ENCODE results near the gene SPDYE16.
"Not testable (repeated sequence)": the region's sequence is repeated elsewhere in the genome, so short reads cannot be mapped to it uniquely, and the experiment has no call there.

SPDYE16 gene, protein sequence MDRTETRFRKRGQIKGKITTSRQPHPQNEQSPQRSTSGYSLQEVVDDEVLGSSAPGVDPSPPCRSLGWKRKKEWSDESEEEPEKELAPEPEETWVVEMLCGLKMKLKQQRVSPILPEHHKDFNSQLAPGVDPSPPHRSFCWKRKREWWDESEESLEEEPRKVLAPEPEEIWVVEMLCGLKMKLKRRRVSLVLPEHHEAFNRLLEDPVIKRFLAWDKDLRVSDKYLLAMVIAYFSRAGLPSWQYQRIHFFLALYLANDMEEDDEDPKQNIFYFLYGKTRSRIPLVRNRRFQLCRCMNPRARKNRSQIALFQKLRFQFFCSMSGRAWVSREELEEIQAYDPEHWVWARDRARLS

GRCh38 chr7:76543197-76543596 lies at the start of gene SPDYE16:
SPDYE16 (minus strand) TSS chr7:76543297; CDS start chr7:76541459, 1,838 bp downstream.
- DNase-seq (ENCODE audit: low read depth) = not testable (repeated sequence)

- not testable (repeated sequence) for DNase-seq (ENCODE audit: low read depth)
Observed at GRCh38 chr7:76592694-76593093, 49.6 kb upstream of the SPDYE16 start.

DNA sequence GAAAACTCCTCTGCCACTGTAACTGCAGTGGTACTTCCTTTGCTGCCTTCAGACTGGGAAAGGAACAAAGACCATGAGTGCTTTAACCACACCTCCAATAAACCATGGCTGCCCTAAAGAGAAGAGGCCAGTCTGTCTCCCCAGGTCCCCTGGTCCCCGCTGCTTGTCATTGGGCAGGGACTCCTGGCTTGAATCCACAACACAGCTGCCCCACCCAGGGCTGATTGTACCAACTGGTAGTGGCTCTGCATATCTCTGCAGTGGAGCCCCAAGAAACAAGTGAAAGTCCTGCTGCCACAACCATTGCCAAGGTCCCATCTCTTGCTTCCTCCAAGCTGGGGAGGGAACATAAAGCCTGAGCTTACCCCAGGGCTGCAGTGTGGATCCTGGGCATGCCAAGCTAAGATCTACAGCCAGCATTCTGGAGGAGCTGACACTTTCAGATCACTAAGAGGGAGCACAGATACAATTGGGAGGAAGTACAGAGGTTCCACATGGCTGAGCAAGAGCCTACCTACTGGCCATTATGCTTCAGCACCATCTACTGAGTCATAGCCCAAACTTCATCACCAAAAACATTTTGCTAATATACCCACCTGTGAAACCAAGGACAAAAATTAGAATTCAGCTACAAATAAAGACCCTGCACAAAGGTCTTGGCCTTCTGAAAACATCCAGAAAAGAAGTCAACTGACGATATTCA lies 48.7 kb upstream of the SPDYE16 start:
- not testable (repeated sequence) for DNase-seq (ENCODE audit: low read depth)

GRCh38 chr7:76591033-76591432 lies 47.9 kb upstream of the SPDYE16 start:
- DNase-seq (ENCODE audit: low read depth) = not testable (repeated sequence)

- DNase-seq (ENCODE audit: low read depth) = not testable (repeated sequence)
Observed at GRCh38 chr7:76588586-76588985, 45.5 kb upstream of the SPDYE16 start.

DNA sequence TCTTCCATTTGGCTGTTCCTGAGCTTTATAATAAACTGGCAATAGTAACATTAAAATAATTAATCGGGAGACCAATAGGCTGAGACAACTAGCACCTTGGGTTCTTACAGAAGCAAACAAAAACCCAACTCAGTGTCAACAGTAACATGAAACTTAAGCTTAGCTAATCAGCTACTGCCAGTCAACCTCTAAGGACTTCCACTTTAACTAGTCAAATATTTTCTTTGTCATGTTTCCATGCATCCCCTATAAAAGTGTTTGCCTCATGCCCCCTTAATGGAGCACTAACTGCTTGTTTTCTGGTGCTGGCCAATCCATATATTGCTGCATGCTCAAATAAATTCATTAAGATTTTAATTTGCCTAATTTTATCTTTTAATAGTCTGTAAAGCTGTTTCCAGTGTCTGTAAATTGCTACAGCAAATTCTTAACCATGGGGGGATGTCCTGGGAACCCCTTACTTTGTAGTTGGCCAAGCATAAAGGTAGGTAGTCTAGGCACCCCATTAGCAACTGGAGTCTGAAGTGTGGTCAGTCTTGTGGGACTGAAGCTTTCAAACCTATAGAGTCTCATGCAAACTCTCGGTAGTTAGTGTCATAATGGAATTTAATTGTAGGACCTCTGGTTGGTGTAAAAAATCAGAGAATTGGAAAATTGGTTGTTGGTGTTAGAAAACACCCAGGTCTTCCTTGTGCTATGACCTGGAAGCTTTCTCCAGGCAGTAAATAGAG lies 43.7 kb upstream of the SPDYE16 start:
- DNase-seq (ENCODE audit: low read depth) = not testable (repeated sequence)

DNA sequence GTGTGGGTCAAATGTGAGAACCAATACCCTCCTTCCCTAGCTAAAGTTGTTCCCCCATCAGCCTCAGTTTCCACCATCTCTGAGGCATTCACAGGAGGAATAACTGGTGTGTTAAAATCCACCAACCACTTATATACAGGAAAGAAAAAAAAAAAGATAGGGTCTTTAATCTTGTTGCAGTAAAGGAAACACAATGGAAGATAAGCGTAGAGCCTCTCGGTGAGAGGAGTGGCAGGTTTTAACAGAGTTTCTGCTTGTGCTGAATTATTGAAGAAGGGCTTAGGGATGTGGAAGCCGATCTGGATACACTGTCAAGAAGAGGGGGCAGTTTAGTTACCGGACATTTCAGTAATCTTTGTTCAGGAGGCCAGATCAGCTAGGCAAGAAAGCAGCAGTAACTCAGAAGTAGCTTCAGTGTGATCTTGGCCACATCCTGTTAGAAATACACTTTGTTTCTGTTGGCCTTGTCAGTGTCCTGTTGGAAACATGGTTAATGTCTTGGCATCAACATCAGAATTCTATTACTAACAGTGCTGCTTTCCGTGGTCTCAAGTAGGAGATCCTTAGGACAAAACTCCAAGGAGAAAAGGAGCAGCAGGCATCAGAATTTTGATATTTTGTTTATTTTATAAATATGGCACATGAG lies 40.7 kb upstream of the SPDYE16 start:
- DNase-seq (ENCODE audit: low read depth) = peak; percentile 54

- DNase-seq (ENCODE audit: low read depth) = peak; percentile 74
Observed at GRCh38 chr7:76582848-76583631, 39.9 kb upstream of the SPDYE16 start.

DNA sequence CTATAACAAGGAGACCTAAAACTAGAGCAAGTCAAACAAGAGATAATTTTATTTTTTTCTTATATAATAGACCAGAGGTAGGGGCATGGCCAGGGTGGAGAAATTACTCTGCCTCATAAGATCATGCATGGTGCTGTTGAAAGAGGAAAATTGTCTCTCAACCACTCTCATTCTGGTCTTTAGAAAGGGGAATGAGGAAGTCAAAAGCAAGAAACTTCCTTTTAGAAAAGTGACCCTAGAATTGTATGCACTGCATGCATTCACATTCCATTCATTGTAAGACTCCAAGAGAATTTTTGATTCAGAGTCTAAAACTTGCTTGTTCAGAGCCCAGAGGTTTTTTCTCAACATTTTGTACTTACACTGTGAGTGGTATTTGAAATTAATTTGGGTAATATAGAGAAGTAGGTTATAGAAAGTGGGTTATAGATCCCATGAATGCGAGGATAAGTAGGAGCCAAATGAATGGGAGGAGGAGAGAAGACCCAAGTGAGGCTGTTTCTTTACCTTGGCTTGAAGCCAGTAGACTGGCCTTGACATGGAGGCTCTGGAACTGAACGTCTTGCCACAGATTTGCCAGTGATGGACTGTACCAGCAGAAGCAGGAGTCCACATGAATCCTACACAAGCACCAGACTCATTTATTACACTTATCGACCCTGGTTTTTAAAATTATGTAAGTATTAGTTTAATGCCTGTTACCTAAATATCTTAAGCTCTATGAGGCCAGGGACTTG lies 33.0 kb upstream of the SPDYE16 start:
- not testable (repeated sequence) for DNase-seq (ENCODE audit: low read depth)

GRCh38 chr7:76575431-76575830 lies 32.3 kb upstream of the SPDYE16 start:
- DNase-seq (ENCODE audit: low read depth) = not testable (repeated sequence)

- DNase-seq (ENCODE audit: low read depth) = not testable (repeated sequence)
Observed at GRCh38 chr7:76572296-76572695, 29.2 kb upstream of the SPDYE16 start.

DNA sequence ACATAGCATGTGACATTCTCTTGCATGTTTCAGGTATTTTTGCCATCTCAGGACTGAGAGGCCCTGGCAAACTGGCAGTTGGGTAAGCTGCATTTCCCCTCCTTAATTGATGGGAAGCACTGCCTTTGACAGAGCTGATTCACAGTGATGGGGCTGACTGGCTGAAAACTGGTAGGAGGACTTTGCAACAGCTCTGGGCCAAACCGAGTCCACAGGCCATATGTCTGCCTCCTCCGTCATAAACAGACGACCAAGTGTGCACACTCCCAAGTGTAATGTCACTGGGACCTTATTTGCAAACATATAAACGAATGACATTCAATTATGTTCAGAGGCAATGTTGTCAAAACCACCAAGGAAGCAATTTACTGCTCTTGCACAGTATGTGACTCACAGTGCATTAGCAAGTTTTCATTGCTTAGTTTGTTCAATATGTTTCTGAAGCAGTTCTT lies 27.3 kb upstream of the SPDYE16 start:
- not testable (repeated sequence) for DNase-seq (ENCODE audit: low read depth)

GRCh38 chr7:76568742-76569141 lies 25.6 kb upstream of the SPDYE16 start:
- peak; percentile 44 for DNase-seq (ENCODE audit: low read depth)

DNA sequence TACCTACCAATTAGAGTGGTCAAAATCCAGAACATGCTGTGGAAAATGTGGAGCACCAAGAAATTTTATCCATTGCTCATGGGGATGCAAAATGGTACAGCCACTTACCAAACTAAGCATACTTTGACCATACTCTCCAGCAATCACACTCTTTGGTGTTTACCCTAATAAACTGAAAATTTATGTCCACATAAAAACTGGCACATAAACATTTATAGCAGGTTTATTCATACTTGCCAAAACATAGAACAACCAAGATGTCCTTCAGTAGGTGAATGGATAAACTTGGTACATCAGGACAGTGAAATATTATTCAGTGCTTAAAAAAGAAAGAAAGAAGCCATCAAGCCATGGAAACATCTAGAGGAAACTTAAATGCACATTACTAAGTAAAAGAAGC lies 24.7 kb upstream of the SPDYE16 start:
- not testable (repeated sequence) for DNase-seq (ENCODE audit: low read depth)

GRCh38 chr7:76567311-76567710 lies 24.2 kb upstream of the SPDYE16 start:
- not testable (repeated sequence) for DNase-seq (ENCODE audit: low read depth)

GRCh38 chr7:76565001-76565400 lies 21.9 kb upstream of the SPDYE16 start:
- not testable (repeated sequence) for DNase-seq (ENCODE audit: low read depth)

DNA sequence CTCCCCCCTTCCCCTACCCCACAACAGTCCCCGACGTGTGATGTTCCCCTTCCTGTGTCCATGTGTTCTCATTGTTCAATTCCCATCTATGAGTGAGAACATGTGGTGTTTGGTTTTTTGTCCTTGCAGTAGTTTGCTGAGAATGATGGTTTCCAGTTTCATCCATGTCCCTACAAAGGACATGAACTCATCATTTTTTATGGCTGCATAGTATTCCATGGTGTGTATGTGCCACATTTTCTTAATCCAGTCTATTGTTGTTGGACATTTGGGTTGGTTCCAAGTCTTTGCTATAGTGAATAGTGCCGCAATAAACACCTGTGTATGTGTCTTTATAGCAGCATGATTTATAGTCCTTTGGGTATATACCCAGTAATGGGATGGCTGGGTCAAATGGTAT lies 18.2 kb upstream of the SPDYE16 start:
- not testable (repeated sequence) for DNase-seq (ENCODE audit: low read depth)

- not testable (repeated sequence) for DNase-seq (ENCODE audit: low read depth)
Observed at GRCh38 chr7:76560157-76560556, 17.1 kb upstream of the SPDYE16 start.

GRCh38 chr7:76559685-76560084 lies 16.6 kb upstream of the SPDYE16 start:
- DNase-seq (ENCODE audit: low read depth) = not testable (repeated sequence)

DNA sequence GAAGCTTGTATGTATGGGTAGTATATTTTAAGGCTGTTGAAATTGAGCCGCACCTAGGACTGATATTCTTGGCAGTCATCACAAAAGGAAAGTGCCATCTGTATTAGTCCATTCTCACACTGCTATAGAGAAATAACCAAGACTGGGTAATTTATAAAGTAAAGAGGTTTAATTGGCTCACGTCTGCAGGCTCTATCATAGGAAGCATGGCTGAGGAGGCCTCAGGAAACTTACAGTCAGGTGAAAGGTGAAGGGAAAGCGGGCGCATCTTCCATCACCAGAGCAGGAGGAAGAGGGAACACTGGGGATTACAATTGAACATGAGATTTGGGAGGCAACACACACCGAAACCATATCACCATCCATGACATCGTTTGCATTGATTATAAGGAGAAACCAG lies 8.9 kb upstream of the SPDYE16 start:
- not testable (repeated sequence) for DNase-seq (ENCODE audit: low read depth)
